ENCODE results near the gene ANO1. TPM values are rescaled to one million over a fixed set of nuclear protein-coding genes. Genes with fewer than 3 reads are reported as not detected.
A peak's percentile ranks its signal among the peaks of the same experiment; 100 is the strongest.

The ANO1 gene
- total RNA-seq, 4 donors from 2014 or later: 87.7 to 133 (median 108) TPM

- Histone ChIP-seq H3K4me3 (no peak overlapping the region), H3K27ac (no peak overlapping the region), H3K36me3 (peaks cover 27% of the 10 kb centered on the region), H3K27me3 (peaks cover 13% of the 10 kb centered on the region), H3K4me1 (no peaks in the 10 kb centered on the region), H3K9me3 (no peaks in the 10 kb centered on the region)
- no peak for TF ChIP-seq CTCF (IDR thresholded peaks at IDR 0.05)
- no peak for TF ChIP-seq POLR2AphosphoS5 (IDR thresholded peaks at IDR 0.05)
- no peak for TF ChIP-seq POLR2A (IDR thresholded peaks at IDR 0.05)
- TF ChIP-seq EP300 (IDR thresholded peaks at IDR 0.05): no peak
- DNase-seq (ENCODE audit: low spot score in 2 of 2): no peak
- 50% methylated on average over 10 of the region's 11 CpGs for WGBS
Observed at GRCh38 chr11:70169127-70169526, 91.0 kb downstream of the ANO1 start.

- no peak for TF ChIP-seq EP300 (IDR thresholded peaks at IDR 0.05)
- TF ChIP-seq POLR2AphosphoS5 (IDR thresholded peaks at IDR 0.05): no peak
- TF ChIP-seq POLR2A (IDR thresholded peaks at IDR 0.05): no peak
- no peak for TF ChIP-seq CTCF (IDR thresholded peaks at IDR 0.05)
- Histone ChIP-seq H3K9me3 (no peaks in the 10 kb centered on the region), H3K36me3 (peaks cover 27% of the 10 kb centered on the region), H3K4me3 (no peak overlapping the region), H3K27ac (no peak overlapping the region), H3K27me3 (peaks cover 13% of the 10 kb centered on the region), H3K4me1 (no peaks in the 10 kb centered on the region)
- WGBS: 61% methylated on average over 7 of the region's 8 CpGs
- DNase-seq (ENCODE audit: low spot score in 2 of 2): no peak
Observed at GRCh38 chr11:70169632-70170031, 91.5 kb downstream of the ANO1 start.

- 89% methylated on average over 21 of the region's 22 CpGs for WGBS
- no peaks in the 10 kb centered on the region for H3K9me3 ChIP-seq
- no peak overlapping the region for H3K4me3 ChIP-seq
- H3K36me3 ChIP-seq: peaks cover 23% of the 10 kb centered on the region
- no peak for TF ChIP-seq POLR2A (IDR thresholded peaks at IDR 0.05)
- TF ChIP-seq POLR2AphosphoS5 (IDR thresholded peaks at IDR 0.05): no peak
- TF ChIP-seq CTCF (IDR thresholded peaks at IDR 0.05): no peak
- no peak for TF ChIP-seq EP300 (IDR thresholded peaks at IDR 0.05)
- no peaks in the 10 kb centered on the region for H3K4me1 ChIP-seq
- H3K27me3 ChIP-seq: peaks cover 13% of the 10 kb centered on the region
- no peak overlapping the region for H3K27ac ChIP-seq
- no peak for DNase-seq (ENCODE audit: low spot score in 2 of 2)
Observed at GRCh38 chr11:70170596-70171210, 92.6 kb downstream of the ANO1 start.

- no peak overlapping the region for H3K27ac ChIP-seq
- H3K36me3 ChIP-seq: peaks cover 12% of the 10 kb centered on the region
- peaks cover 5% of the 10 kb centered on the region for H3K4me1 ChIP-seq
- H3K9me3 ChIP-seq: no peaks in the 10 kb centered on the region
- H3K4me3 ChIP-seq: no peak overlapping the region
- TF ChIP-seq CTCF (IDR thresholded peaks at IDR 0.05) (no peak), POLR2AphosphoS5 (IDR thresholded peaks at IDR 0.05) (no peak), POLR2A (IDR thresholded peaks at IDR 0.05) (no peak), EP300 (IDR thresholded peaks at IDR 0.05) (no peak)
- 80% methylated on average over 4 of the region's 4 CpGs for WGBS
- H3K27me3 ChIP-seq: peaks cover 10% of the 10 kb centered on the region
- no peak for DNase-seq (ENCODE audit: low spot score in 2 of 2)
Observed at GRCh38 chr11:70173018-70173417, 94.9 kb downstream of the ANO1 start.

GRCh38 chr11:70174547-70175235 is 96.6 kb downstream of the ANO1 start:
- 87% methylated on average over 17 of the region's 17 CpGs for WGBS
- Histone ChIP-seq H3K27me3 (no peaks in the 10 kb centered on the region), H3K36me3 (peaks cover 10% of the 10 kb centered on the region), H3K4me3 (no peak overlapping the region), H3K4me1 (peaks cover 5% of the 10 kb centered on the region), H3K27ac (peak overlapping the region; percentile 34), H3K9me3 (no peaks in the 10 kb centered on the region)
- no peak for TF ChIP-seq CTCF (IDR thresholded peaks at IDR 0.05)
- TF ChIP-seq EP300 (IDR thresholded peaks at IDR 0.05): no peak
- no peak for TF ChIP-seq POLR2A (IDR thresholded peaks at IDR 0.05)
- no peak for TF ChIP-seq POLR2AphosphoS5 (IDR thresholded peaks at IDR 0.05)
- no peak for DNase-seq (ENCODE audit: low spot score in 2 of 2)
